ENCODE results near the gene CYLC2.

CYLC2 gene

GRCh38 chr9:102972780-102973179 lies 22.4 kb upstream of the CYLC2 start (continued):
- no peak for TF ChIP-seq GLIS1 (tag by site-specific recombination; IDR thresholded peaks at IDR 0.05)
- no peak for TF ChIP-seq ZSCAN5A (tag by site-specific recombination; IDR thresholded peaks at IDR 0.05)

- Histone ChIP-seq H3K27ac (ENCODE audit: extremely low read depth, low read depth, low read length) (no peak overlapping the region), H3K4me3 (ENCODE audit: low read depth, low read length) (no peak overlapping the region), H3K9me3 (ENCODE audit: control insufficient read depth, insufficient read depth, low read depth, low read length) (no peaks in the 10 kb centered on the region), H3K4me1 (ENCODE audit: control insufficient read depth, insufficient read depth, low read length) (no peaks in the 10 kb centered on the region), H3K36me3 (ENCODE audit: control insufficient read depth in 2 of 2, insufficient read depth in 1 of 2, low read length in 2 of 2) (no peaks in the 10 kb centered on the region)
- ChIA-PET POLR2A (no interaction called here), CTCF (interaction anchor here (0.6 kb wide), 1 partner anchor 1555 kb away, joined by 5 read pairs; no protein-coding TSS in a partner anchor)
- TF ChIP-seq REST (tag by site-specific recombination; IDR thresholded peaks at IDR 0.05) (no peak), WT1 (tag by site-specific recombination; IDR thresholded peaks at IDR 0.05) (no peak), PRDM2 (tag by site-specific recombination; IDR thresholded peaks at IDR 0.05; ENCODE audit: borderline replicate concordance) (no peak), MYNN (tag by site-specific recombination; IDR thresholded peaks at IDR 0.05; ENCODE audit: borderline replicate concordance) (no peak), ZNF292 (tag by site-specific recombination; IDR thresholded peaks at IDR 0.05; ENCODE audit: borderline replicate concordance, low read depth) (no peak)
Observed at GRCh38 chr9:102974530-102974929, 20.6 kb upstream of the CYLC2 start.

- Histone ChIP-seq H3K9me3 (ENCODE audit: control insufficient read depth, insufficient read depth, low read depth, low read length) (no peaks in the 10 kb centered on the region), H3K4me3 (ENCODE audit: low read depth, low read length) (no peak overlapping the region), H3K4me1 (ENCODE audit: control insufficient read depth, insufficient read depth, low read length) (no peaks in the 10 kb centered on the region), H3K36me3 (ENCODE audit: control insufficient read depth in 2 of 2, insufficient read depth in 1 of 2, low read length in 2 of 2) (no peaks in the 10 kb centered on the region), H3K27ac (ENCODE audit: extremely low read depth, low read depth, low read length) (no peak overlapping the region)
- ChIA-PET CTCF (no interaction called here), POLR2A (no interaction called here)
- TF ChIP-seq ZIC2 (tag by site-specific recombination; IDR thresholded peaks at IDR 0.05) = no peak
- no peak for TF ChIP-seq KLF17 (tag by site-specific recombination; IDR thresholded peaks at IDR 0.05)
- TF ChIP-seq ZNF518A (tag by site-specific recombination; conservative IDR thresholded peaks at IDR 0.05; ENCODE audit: low read depth) = no peak
- no peak for TF ChIP-seq ZNF221 (tag by site-specific recombination; IDR thresholded peaks at IDR 0.05; ENCODE audit: borderline replicate concordance)
Observed at GRCh38 chr9:102975251-102975650, 19.9 kb upstream of the CYLC2 start.

Measured in HEK293 (cell line).